Gastroesophageal sphincter (tissue), 4 donors: Measurements from ENCODE around the gene PRSS8. TPM values are rescaled to one million over a fixed set of nuclear protein-coding genes. Genes with fewer than 3 reads are reported as not detected.

ENCODE experiments used
- ATAC-seq: fragments of 150-250 bp; one replicate; pipeline ENCODE4 v1.9.1; 2016; ENCODE audit warnings: mild to moderate bottlenecking, moderate library complexity
- H3K27ac ChIP-seq, 4 donors: fragments of 200-600 bp; sonication (generic) in 3 of 4; 1 replicate in 3 of 4; 2 replicates in 1 of 4; pipeline ENCODE4 v1.5.1; 2016 to 2019
- H3K27me3 ChIP-seq: fragments of 200-600 bp; sonication (generic); one replicate; pipeline ENCODE4 v1.5.1; 2019
- H3K36me3 ChIP-seq, 2 donors: fragments of 200-600 bp; sonication (generic); one replicate each; pipeline ENCODE4 v1.5.1; 2019; ENCODE audit warnings: control low read depth in 1 of 2
- H3K4me1 ChIP-seq, 3 donors: fragments of 200-600 bp; sonication (generic); 1 replicate in 2 of 3; 2 replicates in 1 of 3; pipeline ENCODE4 v1.5.1; 2016 to 2019; ENCODE audit warnings: control low read depth in 2 of 3
- H3K4me3 ChIP-seq, 2 donors: fragments of 200-600 bp; sonication (generic); one replicate each; pipeline ENCODE4 v1.5.1; 2019; ENCODE audit warnings: mild to moderate bottlenecking in 1 of 2, moderate library complexity in 1 of 2
- H3K9me3 ChIP-seq, 3 donors: fragments of 200-600 bp; sonication (generic); one replicate each; pipeline ENCODE4 v1.5.1; 2017 to 2019; ENCODE audit warnings: control low read depth in 2 of 3
- CTCF ChIP-seq, 4 experiments: fragments of 200-600 bp in 2 of 4; fragments of 450-650 bp in 2 of 4; sonication (generic) in 1 of 4; IDR thresholded peaks; one replicate each; pipeline ENCODE4 v1.5.1; 2017 to 2019; ENCODE audit warnings: antibody characterized with exemption in 4 of 4, mild to moderate bottlenecking in 2 of 4, moderate library complexity in 2 of 4
- EP300 ChIP-seq: sonication (generic); formaldehyde crosslinking; IDR thresholded peaks from one replicate; pipeline ENCODE4 v1.6.1; 2017; ENCODE audit warnings: antibody characterized with exemption, mild to moderate bottlenecking
- POLR2A ChIP-seq, 2 donors: fragments of 450-650 bp; IDR thresholded peaks; one replicate each; pipeline ENCODE4 v1.6.1; 2017; ENCODE audit warnings: antibody characterized with exemption in 2 of 2, mild to moderate bottlenecking in 2 of 2, moderate library complexity in 1 of 2
- POLR2AphosphoS5 ChIP-seq: sonication (generic); formaldehyde crosslinking; IDR thresholded peaks from one replicate; pipeline ENCODE4 v1.6.1; 2017; ENCODE audit warnings: antibody characterized with exemption
- WGBS, 2 donors: methylation state at CpG; one replicate each; pipeline ENCODE4 v1.1.5; 2018; ENCODE audit warnings: low coverage in 1 of 2; 5-methylcytosine and 5-hydroxymethylcytosine counted together
- total RNA-seq, 4 donors: library from RNA; depleted of rRNA; stranded (reverse); fragments of >200 nt; gene quantifications; one replicate each; pipeline ENCODE4 v1.1.0, GENCODE V29; 2016

PRSS8 gene
- total RNA-seq, 4 donors from 2014 or later: 4.1 TPM; not detected in 3

GRCh38 chr16:31093132-31093703, 42.3 kb downstream of the PRSS8 start:
- Histone ChIP-seq H3K27me3 (no peaks in the 10 kb centered on the region), H3K36me3 (peaks cover 0 to 39% of the 10 kb centered on the region in 2 donors), H3K27ac (peak overlapping the region in 3 of 4 donors; percentile 83 to 95 (median 89)), H3K4me3 (peak overlapping the region in 1 of 2 donors; percentile 86), H3K9me3 (no peaks in the 10 kb centered on the region), H3K4me1 (peaks cover 0 to 28% (median 6%) of the 10 kb centered on the region in 3 donors)
- TF ChIP-seq POLR2AphosphoS5: no peak
- no peak for TF ChIP-seq CTCF (IDR thresholded peaks at IDR 0.05)
- TF ChIP-seq EP300: no peak
- no peak for TF ChIP-seq POLR2A (IDR thresholded peaks at IDR 0.05)
- no peak for ATAC-seq
- WGBS, 2 donors: 24 to 38% methylated on average over 8 of the region's 17 CpGs

GRCh38 chr16:31092330-31092729, 43.2 kb downstream of the PRSS8 start:
- Histone ChIP-seq H3K9me3 (no peaks in the 10 kb centered on the region), H3K4me3 (no peak overlapping the region), H3K4me1 (peaks cover 0 to 28% (median 6%) of the 10 kb centered on the region in 3 donors), H3K27me3 (no peaks in the 10 kb centered on the region), H3K36me3 (peaks cover 0 to 48% of the 10 kb centered on the region in 2 donors), H3K27ac (peak overlapping the region in 1 of 4 donors; percentile 12)
- TF ChIP-seq EP300 (no peak), CTCF (IDR thresholded peaks at IDR 0.05) (no peak), POLR2AphosphoS5 (no peak), POLR2A (IDR thresholded peaks at IDR 0.05) (no peak)
- ATAC-seq: no peak
- WGBS, 2 donors: 91% methylated on average over 5 of the region's 5 CpGs; no CpG with 5 or more reads in 1 of the 2 donors

- H3K27me3 ChIP-seq: no peaks in the 10 kb centered on the region
- no peak overlapping the region for H3K27ac ChIP-seq
- H3K9me3 ChIP-seq: no peaks in the 10 kb centered on the region
- no peak for ATAC-seq
- TF ChIP-seq EP300 (no peak), POLR2AphosphoS5 (no peak), CTCF (IDR thresholded peaks at IDR 0.05) (no peak), POLR2A (IDR thresholded peaks at IDR 0.05) (no peak)
- H3K36me3 ChIP-seq: peaks cover 0 to 66% of the 10 kb centered on the region in 2 donors
- 75% methylated on average over 2 of the region's 2 CpGs; no CpG with 5 or more reads in 1 of the 2 donors for WGBS, 2 donors
- H3K4me1 ChIP-seq: peaks cover 0 to 25% (median 6%) of the 10 kb centered on the region in 3 donors
- H3K4me3 ChIP-seq: no peak overlapping the region
Observed at GRCh38 chr16:31090540-31090939, 45.0 kb downstream of the PRSS8 start.

- ATAC-seq: no peak
- no peaks in the 10 kb centered on the region for H3K9me3 ChIP-seq
- no peak overlapping the region for H3K4me3 ChIP-seq
- peaks cover 0 to 18% (median 6%) of the 10 kb centered on the region in 3 donors for H3K4me1 ChIP-seq
- no peak overlapping the region for H3K27ac ChIP-seq
- TF ChIP-seq CTCF (IDR thresholded peaks at IDR 0.05) (no peak), POLR2AphosphoS5 (no peak), POLR2A (IDR thresholded peaks at IDR 0.05) (no peak), EP300 (no peak)
- 100% methylated on average over 4 of the region's 8 CpGs; no CpG with 5 or more reads in 1 of the 2 donors for WGBS, 2 donors
- no peaks in the 10 kb centered on the region for H3K27me3 ChIP-seq
- peaks cover 0 to 80% of the 10 kb centered on the region in 2 donors for H3K36me3 ChIP-seq
Observed at GRCh38 chr16:31089199-31089598, 46.3 kb downstream of the PRSS8 start.
